H1 (cell line): ENCODE measurements around the gene LEKR1. TPM values are rescaled to one million over a fixed set of nuclear protein-coding genes. Genes with fewer than 3 reads are reported as not detected.

ENCODE experiments used
- ATF2 ChIP-seq: IDR thresholded peaks from 2 replicates; pipeline ENCODE4 v1.6.1; 2012; ENCODE audit warnings: low read length, inconsistent platforms
- CBX8 ChIP-seq: fragments of 300-800, 300-1000 bp; sonication (generic); IDR thresholded peaks from 2 replicates; pipeline ENCODE4 v1.7.1; 2016; ENCODE audit warnings: low read depth, low read length, borderline replicate concordance
- GTF2F1 ChIP-seq: IDR thresholded peaks from 2 replicates; pipeline ENCODE4 v1.6.1; 2012; ENCODE audit warnings: low read depth, low read length, improper control_type of control experiment, borderline replicate concordance
- HDAC2 ChIP-seq, 2 experiments: fragments of 300-600 bp in 1 of 2; sonication (generic) in 1 of 2; IDR thresholded peaks; 2 replicates each; pipeline ENCODE4 v1.6.1; 2011 to 2012; ENCODE audit warnings: low read depth in 2 of 2, low read length in 2 of 2, mild to moderate bottlenecking in 2 of 2, moderate library complexity in 2 of 2, borderline replicate concordance in 1 of 2, inconsistent platforms in 1 of 2
- SP1 ChIP-seq: IDR thresholded peaks from 2 replicates; pipeline ENCODE4 v1.6.1; 2011; ENCODE audit warnings: low read depth, low read length
- SP4 ChIP-seq: IDR thresholded peaks from 2 replicates; pipeline ENCODE4 v1.6.1; 2012; ENCODE audit warnings: low read length, inconsistent platforms
- polyA plus RNA-seq, 7 experiments: library from polyadenylated mRNA; depleted of rRNA in 3 of 7; stranded (reverse) in 5 of 7; unstranded in 2 of 7; fragments of >200 nt in 5 of 7; fragments of 200-250 nt in 2 of 7; gene quantifications; 1 replicate in 5 of 7; 2 replicates in 1 of 7; 4 replicates in 1 of 7; pipeline versions ENCODE4 v1.2.1 to v1.2.3, GENCODE V29; 2011 to 2013; ENCODE audit warnings: missing spikeins in 2 of 7, mixed read lengths in 2 of 7
- total RNA-seq: library from RNA; stranded (reverse); fragmentation: NEBNext Ultra II Directional; extraction: Animal tissue kit (Norgen Biotek cat#: 25700); gene quantifications from 2 replicates; pipeline ENCODE4 v1.2.1, GENCODE V29; 2021
- TF ChIP-seq, protein P1 (sequence below): fragments of 300-600 bp; sonication (generic); IDR thresholded peaks from 2 replicates; pipeline ENCODE4 v1.7.1; 2012; ENCODE audit warnings: low read length, moderate library complexity, mild to moderate bottlenecking, inconsistent platforms; ENCODE audit not compliant: insufficient replicate concordance

LEKR1 gene
- total and polyA plus RNA-seq, 2 of the 8 experiments (the other 6 are each of a cell fraction or from before 2014, with no cell fraction given), result 0.08 TPM; not detected in 1

- TF ChIP-seq, protein P1, sequence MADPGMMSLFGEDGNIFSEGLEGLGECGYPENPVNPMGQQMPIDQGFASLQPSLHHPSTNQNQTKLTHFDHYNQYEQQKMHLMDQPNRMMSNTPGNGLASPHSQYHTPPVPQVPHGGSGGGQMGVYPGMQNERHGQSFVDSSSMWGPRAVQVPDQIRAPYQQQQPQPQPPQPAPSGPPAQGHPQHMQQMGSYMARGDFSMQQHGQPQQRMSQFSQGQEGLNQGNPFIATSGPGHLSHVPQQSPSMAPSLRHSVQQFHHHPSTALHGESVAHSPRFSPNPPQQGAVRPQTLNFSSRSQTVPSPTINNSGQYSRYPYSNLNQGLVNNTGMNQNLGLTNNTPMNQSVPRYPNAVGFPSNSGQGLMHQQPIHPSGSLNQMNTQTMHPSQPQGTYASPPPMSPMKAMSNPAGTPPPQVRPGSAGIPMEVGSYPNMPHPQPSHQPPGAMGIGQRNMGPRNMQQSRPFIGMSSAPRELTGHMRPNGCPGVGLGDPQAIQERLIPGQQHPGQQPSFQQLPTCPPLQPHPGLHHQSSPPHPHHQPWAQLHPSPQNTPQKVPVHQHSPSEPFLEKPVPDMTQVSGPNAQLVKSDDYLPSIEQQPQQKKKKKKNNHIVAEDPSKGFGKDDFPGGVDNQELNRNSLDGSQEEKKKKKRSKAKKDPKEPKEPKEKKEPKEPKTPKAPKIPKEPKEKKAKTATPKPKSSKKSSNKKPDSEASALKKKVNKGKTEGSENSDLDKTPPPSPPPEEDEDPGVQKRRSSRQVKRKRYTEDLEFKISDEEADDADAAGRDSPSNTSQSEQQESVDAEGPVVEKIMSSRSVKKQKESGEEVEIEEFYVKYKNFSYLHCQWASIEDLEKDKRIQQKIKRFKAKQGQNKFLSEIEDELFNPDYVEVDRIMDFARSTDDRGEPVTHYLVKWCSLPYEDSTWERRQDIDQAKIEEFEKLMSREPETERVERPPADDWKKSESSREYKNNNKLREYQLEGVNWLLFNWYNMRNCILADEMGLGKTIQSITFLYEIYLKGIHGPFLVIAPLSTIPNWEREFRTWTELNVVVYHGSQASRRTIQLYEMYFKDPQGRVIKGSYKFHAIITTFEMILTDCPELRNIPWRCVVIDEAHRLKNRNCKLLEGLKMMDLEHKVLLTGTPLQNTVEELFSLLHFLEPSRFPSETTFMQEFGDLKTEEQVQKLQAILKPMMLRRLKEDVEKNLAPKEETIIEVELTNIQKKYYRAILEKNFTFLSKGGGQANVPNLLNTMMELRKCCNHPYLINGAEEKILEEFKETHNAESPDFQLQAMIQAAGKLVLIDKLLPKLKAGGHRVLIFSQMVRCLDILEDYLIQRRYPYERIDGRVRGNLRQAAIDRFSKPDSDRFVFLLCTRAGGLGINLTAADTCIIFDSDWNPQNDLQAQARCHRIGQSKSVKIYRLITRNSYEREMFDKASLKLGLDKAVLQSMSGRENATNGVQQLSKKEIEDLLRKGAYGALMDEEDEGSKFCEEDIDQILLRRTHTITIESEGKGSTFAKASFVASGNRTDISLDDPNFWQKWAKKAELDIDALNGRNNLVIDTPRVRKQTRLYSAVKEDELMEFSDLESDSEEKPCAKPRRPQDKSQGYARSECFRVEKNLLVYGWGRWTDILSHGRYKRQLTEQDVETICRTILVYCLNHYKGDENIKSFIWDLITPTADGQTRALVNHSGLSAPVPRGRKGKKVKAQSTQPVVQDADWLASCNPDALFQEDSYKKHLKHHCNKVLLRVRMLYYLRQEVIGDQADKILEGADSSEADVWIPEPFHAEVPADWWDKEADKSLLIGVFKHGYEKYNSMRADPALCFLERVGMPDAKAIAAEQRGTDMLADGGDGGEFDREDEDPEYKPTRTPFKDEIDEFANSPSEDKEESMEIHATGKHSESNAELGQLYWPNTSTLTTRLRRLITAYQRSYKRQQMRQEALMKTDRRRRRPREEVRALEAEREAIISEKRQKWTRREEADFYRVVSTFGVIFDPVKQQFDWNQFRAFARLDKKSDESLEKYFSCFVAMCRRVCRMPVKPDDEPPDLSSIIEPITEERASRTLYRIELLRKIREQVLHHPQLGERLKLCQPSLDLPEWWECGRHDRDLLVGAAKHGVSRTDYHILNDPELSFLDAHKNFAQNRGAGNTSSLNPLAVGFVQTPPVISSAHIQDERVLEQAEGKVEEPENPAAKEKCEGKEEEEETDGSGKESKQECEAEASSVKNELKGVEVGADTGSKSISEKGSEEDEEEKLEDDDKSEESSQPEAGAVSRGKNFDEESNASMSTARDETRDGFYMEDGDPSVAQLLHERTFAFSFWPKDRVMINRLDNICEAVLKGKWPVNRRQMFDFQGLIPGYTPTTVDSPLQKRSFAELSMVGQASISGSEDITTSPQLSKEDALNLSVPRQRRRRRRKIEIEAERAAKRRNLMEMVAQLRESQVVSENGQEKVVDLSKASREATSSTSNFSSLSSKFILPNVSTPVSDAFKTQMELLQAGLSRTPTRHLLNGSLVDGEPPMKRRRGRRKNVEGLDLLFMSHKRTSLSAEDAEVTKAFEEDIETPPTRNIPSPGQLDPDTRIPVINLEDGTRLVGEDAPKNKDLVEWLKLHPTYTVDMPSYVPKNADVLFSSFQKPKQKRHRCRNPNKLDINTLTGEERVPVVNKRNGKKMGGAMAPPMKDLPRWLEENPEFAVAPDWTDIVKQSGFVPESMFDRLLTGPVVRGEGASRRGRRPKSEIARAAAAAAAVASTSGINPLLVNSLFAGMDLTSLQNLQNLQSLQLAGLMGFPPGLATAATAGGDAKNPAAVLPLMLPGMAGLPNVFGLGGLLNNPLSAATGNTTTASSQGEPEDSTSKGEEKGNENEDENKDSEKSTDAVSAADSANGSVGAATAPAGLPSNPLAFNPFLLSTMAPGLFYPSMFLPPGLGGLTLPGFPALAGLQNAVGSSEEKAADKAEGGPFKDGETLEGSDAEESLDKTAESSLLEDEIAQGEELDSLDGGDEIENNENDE, result no peak
- TF ChIP-seq SP1, result no peak
- TF ChIP-seq CBX8, result no peak
- TF ChIP-seq HDAC2 (IDR thresholded peaks at IDR 0.05; ENCODE audit: borderline replicate concordance in 1 of 2, low read depth in 2 of 2, low read length in 2 of 2), result 0 out of 4 replicates have a peak, but pooled peaks of 1 of the 2 experiments have one; percentile 33
- 0 out of 2 replicates have a peak, but pooled peaks have one; percentile 26 for TF ChIP-seq SP4
- TF ChIP-seq GTF2F1, result no peak
- no peak for TF ChIP-seq ATF2
Measured at GRCh38 chr3:157088601-157089454, 262.7 kb downstream of the LEKR1 start (continued).
